ENCODE measurements around the gene PUS7L.

DNA sequence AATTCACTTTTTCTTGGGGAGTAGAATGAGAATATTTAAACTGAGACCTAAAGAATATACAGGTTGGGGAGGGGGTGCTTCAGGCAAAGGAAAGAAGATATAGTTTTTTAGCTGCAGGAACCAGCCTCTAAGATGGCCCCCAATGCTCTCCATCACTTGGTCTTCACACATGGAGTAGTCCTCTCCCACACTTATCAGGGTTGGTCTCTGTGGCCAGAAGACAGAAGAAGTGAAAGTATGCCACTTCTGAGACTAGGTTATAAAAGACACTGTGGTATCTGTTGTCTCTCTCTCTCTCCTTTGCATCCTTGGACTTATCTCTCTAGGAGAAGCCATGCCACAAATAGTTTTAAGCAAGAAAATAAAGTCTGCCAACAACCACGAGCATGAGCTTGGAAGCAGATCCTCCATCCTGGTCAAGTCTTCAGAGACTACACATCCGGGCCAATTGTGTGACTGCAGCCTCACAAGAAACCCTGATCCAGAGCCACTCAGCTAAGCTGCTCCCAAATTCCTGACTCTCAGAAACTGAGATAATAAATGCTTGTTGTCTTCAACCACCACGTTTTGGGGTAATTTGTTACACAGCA, 18.0 kb downstream of the PUS7L start:
- TF ChIP-seq, protein P1, sequence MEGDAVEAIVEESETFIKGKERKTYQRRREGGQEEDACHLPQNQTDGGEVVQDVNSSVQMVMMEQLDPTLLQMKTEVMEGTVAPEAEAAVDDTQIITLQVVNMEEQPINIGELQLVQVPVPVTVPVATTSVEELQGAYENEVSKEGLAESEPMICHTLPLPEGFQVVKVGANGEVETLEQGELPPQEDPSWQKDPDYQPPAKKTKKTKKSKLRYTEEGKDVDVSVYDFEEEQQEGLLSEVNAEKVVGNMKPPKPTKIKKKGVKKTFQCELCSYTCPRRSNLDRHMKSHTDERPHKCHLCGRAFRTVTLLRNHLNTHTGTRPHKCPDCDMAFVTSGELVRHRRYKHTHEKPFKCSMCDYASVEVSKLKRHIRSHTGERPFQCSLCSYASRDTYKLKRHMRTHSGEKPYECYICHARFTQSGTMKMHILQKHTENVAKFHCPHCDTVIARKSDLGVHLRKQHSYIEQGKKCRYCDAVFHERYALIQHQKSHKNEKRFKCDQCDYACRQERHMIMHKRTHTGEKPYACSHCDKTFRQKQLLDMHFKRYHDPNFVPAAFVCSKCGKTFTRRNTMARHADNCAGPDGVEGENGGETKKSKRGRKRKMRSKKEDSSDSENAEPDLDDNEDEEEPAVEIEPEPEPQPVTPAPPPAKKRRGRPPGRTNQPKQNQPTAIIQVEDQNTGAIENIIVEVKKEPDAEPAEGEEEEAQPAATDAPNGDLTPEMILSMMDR (IDR thresholded peaks at IDR 0.05; ENCODE audit: low read length), result no peak
- TF ChIP-seq EZH2phosphoT487 (IDR thresholded peaks at IDR 0.05; ENCODE audit: low read length), result no peak
